IMR-90 (cell line): Measurements from ENCODE around the gene KDF1. TPM values are rescaled to one million over a fixed set of nuclear protein-coding genes. Genes with fewer than 3 reads are reported as not detected.
"Not testable (repeated sequence)": the region's sequence is repeated elsewhere in the genome, so short reads cannot be mapped to it uniquely, and the experiment has no call there.

Experiments
- ATAC-seq: fragments of 200-7000 bp; cut with Tn5 transposase; 2 replicates; pipeline ENCODE4 v1.9.1; 2020; ENCODE audit warnings: low read depth, mild to moderate bottlenecking, moderate library complexity
- BruUV-seq: library from RNA; stranded (reverse); fragments of 400-500 nt; replicated peaks from 2 replicates; lab custom pipeline; 2021; lab: Mats Ljungman, UMichigan
- CTCF ChIA-PET: fragments of 300-600 bp; formaldehyde crosslinking; extraction: SDS; loops from one replicate; lab custom pipeline; 2021; ENCODE audit warnings: antibody characterized with exemption; lab: Yijun Ruan, JAX
- POLR2A ChIA-PET: fragments of 300-600 bp; sonication (Branson Sonifier 250); formaldehyde crosslinking; loops from one replicate; lab custom pipeline; 2022; ENCODE audit warnings: antibody characterized with exemption; ENCODE audit not compliant: unreplicated experiment; lab: Charles Lee
- DNase-seq: peaks from one replicate; pipeline ENCODE4 v3.0.0; 2013
- H2AFZ ChIP-seq: replicated peaks from 2 replicates; pipeline ENCODE3; 2013; ENCODE audit warnings: low read length, mild to moderate bottlenecking; ENCODE audit not compliant: poor library complexity
- H2AK5ac ChIP-seq: 2 replicates; pipeline ENCODE4 v1.6.1; 2013; ENCODE audit warnings: low read depth, low read length, inconsistent platforms
- H2AK9ac ChIP-seq: replicated peaks from 2 replicates; pipeline ENCODE3; 2013; ENCODE audit warnings: mild to moderate bottlenecking, low read depth, low read length, moderate library complexity; ENCODE audit not compliant: poor library complexity
- H2BK120ac ChIP-seq: 2 replicates; pipeline ENCODE4 v1.6.1; 2013; ENCODE audit warnings: low read depth, low read length, inconsistent platforms
- H2BK15ac ChIP-seq: 3 replicates; pipeline ENCODE4 v1.6.1; 2013; ENCODE audit warnings: low read depth, low read length, inconsistent platforms
- H2BK20ac ChIP-seq: 2 replicates; pipeline ENCODE4 v1.6.1; 2013; ENCODE audit warnings: low read depth, mild to moderate bottlenecking, inconsistent platforms, low read length, moderate library complexity
- H2BK5ac ChIP-seq: 2 replicates; pipeline ENCODE4 v1.6.1; 2013; ENCODE audit warnings: mild to moderate bottlenecking, low read depth, low read length, inconsistent platforms; ENCODE audit not compliant: poor library complexity, severe bottlenecking
- H3K14ac ChIP-seq: replicated peaks from 2 replicates; pipeline ENCODE4 v1.6.1; 2013; ENCODE audit warnings: low read depth, low read length, inconsistent platforms
- H3K18ac ChIP-seq: 2 replicates; pipeline ENCODE4 v1.6.1; 2013; ENCODE audit warnings: low read depth, low read length, control low read depth
- H3K23ac ChIP-seq: 2 replicates; pipeline ENCODE4 v1.6.1; 2013; ENCODE audit warnings: low read depth, low read length, inconsistent platforms
- H3K27ac ChIP-seq: 2 replicates; pipeline ENCODE4 v1.5.1; 2013; ENCODE audit warnings: mild to moderate bottlenecking, control low read depth, low read length; ENCODE audit not compliant: insufficient read depth
- H3K27me3 ChIP-seq: 2 replicates; pipeline ENCODE4 v1.6.1; 2013; ENCODE audit warnings: low read length; ENCODE audit not compliant: control insufficient read depth, insufficient read depth
- H3K36me3 ChIP-seq: 2 replicates; pipeline ENCODE4 v1.6.1; 2013; ENCODE audit warnings: low read length, mixed read lengths; ENCODE audit not compliant: control insufficient read depth, insufficient read depth
- H3K4ac ChIP-seq: 2 replicates; pipeline ENCODE4 v1.6.1; 2013; ENCODE audit warnings: low read depth, low read length, inconsistent platforms
- H3K4me1 ChIP-seq: 2 replicates; pipeline ENCODE4 v1.6.1; 2013; ENCODE audit warnings: low read length, mixed read lengths; ENCODE audit not compliant: control insufficient read depth, insufficient read depth
- H3K4me2 ChIP-seq: 2 replicates; pipeline ENCODE4 v1.6.1; 2013; ENCODE audit warnings: low read depth, mild to moderate bottlenecking, control low read depth, low read length, moderate library complexity
- H3K4me3 ChIP-seq: 2 replicates; pipeline ENCODE4 v1.5.1; 2013; ENCODE audit warnings: low read depth, mild to moderate bottlenecking, control low read depth, low read length, moderate library complexity; ENCODE audit not compliant: insufficient read depth
- H3K56ac ChIP-seq: 2 replicates; pipeline ENCODE4 v1.6.1; 2013; ENCODE audit warnings: low read length, inconsistent platforms; ENCODE audit not compliant: insufficient read depth; ENCODE audit errors: extremely low read depth
- H3K79me1 ChIP-seq, 2 experiments: 2 replicates each; pipeline ENCODE4 v1.6.1; 2013; ENCODE audit warnings: low read length in 2 of 2, inconsistent platforms in 1 of 2, low read depth in 1 of 2
- H3K9ac ChIP-seq: 2 replicates; pipeline ENCODE4 v1.6.1; 2013; ENCODE audit warnings: low read depth, low read length, control low read depth
- H3K9me1 ChIP-seq: 2 replicates; pipeline ENCODE4 v1.6.1; 2013; ENCODE audit warnings: low read length, inconsistent platforms; ENCODE audit not compliant: insufficient read depth
- H3K9me3 ChIP-seq: 2 replicates; pipeline ENCODE4 v1.6.1; 2013; ENCODE audit warnings: low read length; ENCODE audit not compliant: control insufficient read depth, insufficient read depth
- H4K20me1 ChIP-seq: 2 replicates; pipeline ENCODE4 v1.6.1; 2013; ENCODE audit warnings: low read length, inconsistent platforms; ENCODE audit not compliant: insufficient read depth
- H4K5ac ChIP-seq: 2 replicates; pipeline ENCODE4 v1.6.1; 2013; ENCODE audit warnings: mild to moderate bottlenecking, low read depth, low read length, control low read depth
- H4K8ac ChIP-seq, 2 experiments: 2 replicates each; pipeline ENCODE4 v1.6.1; 2013; ENCODE audit warnings: low read depth in 2 of 2, low read length in 2 of 2, control low read depth in 1 of 2, inconsistent platforms in 1 of 2
- H4K91ac ChIP-seq: 2 replicates; pipeline ENCODE4 v1.6.1; 2013; ENCODE audit warnings: low read depth, low read length, inconsistent platforms; ENCODE audit not compliant: insufficient read depth
- WGBS, 2 experiments: methylation state at CpG; one replicate each; pipeline versions ENCODE4 v1.1.5 to v1.1.7; 2013; ENCODE audit warnings: missing lambda C conversion rate in 2 of 2; ENCODE audit not compliant: insufficient read length in 1 of 2; ENCODE audit errors: extremely low coverage in 2 of 2; 5-methylcytosine and 5-hydroxymethylcytosine counted together
- dilution Hi-C: fragments of 300-500 bp; cut with HindIII; formaldehyde crosslinking; loops from one replicate; pipeline ENCODE4 v1.14.3; 2018; ENCODE audit warnings: low sequenced_read_pairs; ENCODE audit not compliant: unreplicated experiment
- in situ Hi-C: fragments of 300-500 bp; cut with MboI; formaldehyde crosslinking; loops from 3 replicates; pipeline ENCODE4 v1.14.3; 2019; ENCODE audit warnings: low sequenced_read_pairs, inconsistent platforms, mixed read lengths
- intact Hi-C: fragments of 100-400 bp; cut with micrococcal nuclease; formaldehyde crosslinking; loops from 2 replicates; pipeline ENCODE4 v1.10.0; 2022
- polyA plus RNA-seq, 3 experiments: library from polyadenylated mRNA; depleted of rRNA; stranded (reverse); fragments of >200 nt; gene quantifications; 2 replicates each; pipeline ENCODE4 v1.2.3, GENCODE V29; 2012; ENCODE audit warnings: low replicate concordance in 1 of 3
- total RNA-seq: library from RNA; depleted of rRNA; stranded (reverse); fragments of >200 nt; gene quantifications from 2 replicates; pipeline ENCODE4 v1.2.3, GENCODE V29; 2012

KDF1 gene
- total and polyA plus RNA-seq, 2 of the 4 experiments (the other 2 are of a cell fraction) = not detected

DNA sequence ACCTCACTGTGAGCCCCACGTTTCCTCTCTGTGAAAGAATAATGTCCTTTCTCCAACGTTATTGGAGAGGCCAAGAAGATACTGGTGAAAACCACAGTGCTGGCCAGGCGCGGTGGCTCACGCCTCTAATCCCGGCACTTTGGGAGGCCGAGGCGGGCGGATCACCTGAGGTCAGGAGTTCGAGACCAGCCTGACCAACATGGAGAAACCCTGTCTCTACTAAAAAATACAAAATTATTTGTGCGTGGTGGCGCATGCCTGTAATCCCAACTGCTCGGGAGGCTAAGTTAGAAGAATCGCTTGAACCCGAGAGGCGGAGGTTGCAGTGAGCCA lies 11.6 kb downstream of the KDF1 start:
- WGBS, 2 experiments = no CpG with 5 or more reads among the region's 16 CpGs
- H4K5ac ChIP-seq, H3K4ac ChIP-seq, H4K8ac ChIP-seq, ATAC-seq, POLR2A ChIA-PET, H3K23ac ChIP-seq, H2AK5ac ChIP-seq, H2BK20ac ChIP-seq, H3K4me3 ChIP-seq, intact Hi-C loops, DNase-seq, H2AK9ac ChIP-seq, in situ Hi-C loops, H3K9me1 ChIP-seq, H3K9me3 ChIP-seq, H3K4me1 ChIP-seq, BruUV-seq, H2BK15ac ChIP-seq, H3K27me3 ChIP-seq, H2AFZ ChIP-seq, H3K9ac ChIP-seq, H3K27ac ChIP-seq, H4K91ac ChIP-seq, H3K79me1 ChIP-seq, CTCF ChIA-PET, H2BK120ac ChIP-seq, H4K20me1 ChIP-seq, H3K4me2 ChIP-seq, dilution Hi-C loops, H2BK5ac ChIP-seq, H3K18ac ChIP-seq, H3K14ac ChIP-seq, H3K56ac ChIP-seq: not testable (repeated sequence)
- peaks cover 26% of the 10 kb centered on the region for H3K36me3 ChIP-seq
